Activated T-cell treated with anti-CD3 and anti-CD28 coated beads, Interleukin-2, amount 50 U/mL, for 72 hours (primary cell): ENCODE data around the gene VAPA. TPM values are rescaled to one million over a fixed set of nuclear protein-coding genes. Genes with fewer than 3 reads are reported as not detected.

Source experiments
- ATAC-seq, 2 donors: fragments of 150-1000 bp; cut with Tn5 transposase; replicated peaks in 1 of 2; 2 replicates each; pipeline ENCODE4 v1.10.0; 2021; ENCODE audit warnings: moderate library complexity in 2 of 2, mild to moderate bottlenecking in 1 of 2
- DNase-seq, 2 donors: peaks; one replicate each; pipeline ENCODE4 v3.0.0; 2021 to 2022; ENCODE audit warnings: mixed read lengths in 1 of 2
- H3K27ac Mint-ChIP-seq: one replicate; pipeline ENCODE4 v1.8.0; 2022; ENCODE audit warnings: mild to moderate bottlenecking, moderate library complexity, mixed read lengths
- H3K27me3 Mint-ChIP-seq: one replicate; pipeline ENCODE4 v1.8.0; 2022; ENCODE audit warnings: low read depth, mixed read lengths
- H3K36me3 Mint-ChIP-seq, 2 donors: one replicate each; pipeline ENCODE4 v1.8.0; 2022; ENCODE audit warnings: mixed read lengths in 2 of 2, mild to moderate bottlenecking in 1 of 2; ENCODE audit not compliant: insufficient read depth in 2 of 2
- H3K4me1 Mint-ChIP-seq: one replicate; pipeline ENCODE4 v1.8.0; 2022; ENCODE audit warnings: low read depth, mixed read lengths
- H3K4me3 Mint-ChIP-seq, 2 donors: one replicate each; pipeline ENCODE4 v1.8.0; 2022; ENCODE audit warnings: mild to moderate bottlenecking in 2 of 2, mixed read lengths in 2 of 2, moderate library complexity in 2 of 2
- H3K9me3 Mint-ChIP-seq, 2 donors: one replicate each; pipeline ENCODE4 v1.8.0; 2022; ENCODE audit warnings: mixed read lengths in 2 of 2
- total RNA-seq, 2 donors: library from RNA; stranded (reverse); gene quantifications; one replicate each; pipeline ENCODE4 v1.2.3, GENCODE V29; 2022

Gene VAPA
- total RNA-seq, 2 donors from 2014 or later, result 197 to 209 TPM

GRCh38 chr18:9925795-9926194 lies 12.0 kb downstream of the VAPA start:
- H3K4me3 Mint-ChIP-seq, result no peak overlapping the region

GRCh38 chr18:9926223-9926894 lies 12.5 kb downstream of the VAPA start:
- DNase-seq (no peak), ATAC-seq (peak; percentile 44 to 71)
- no peak overlapping the region for H3K27ac Mint-ChIP-seq
- peaks cover 55% of the 10 kb centered on the region for H3K4me1 Mint-ChIP-seq
- H3K4me3 Mint-ChIP-seq, result no peak overlapping the region
- no peaks in the 10 kb centered on the region for H3K36me3 Mint-ChIP-seq
- H3K9me3 Mint-ChIP-seq, result no peaks in the 10 kb centered on the region
- no peaks in the 10 kb centered on the region for H3K27me3 Mint-ChIP-seq

More at GRCh38 chr18:9925795-9926194, 12.0 kb downstream of the VAPA start:
- no peaks in the 10 kb centered on the region for H3K9me3 Mint-ChIP-seq
- no peak overlapping the region for H3K27ac Mint-ChIP-seq
- H3K27me3 Mint-ChIP-seq, result no peaks in the 10 kb centered on the region
- no peaks in the 10 kb centered on the region for H3K36me3 Mint-ChIP-seq
- DNase-seq (no peak), ATAC-seq (no peak)
- peaks cover 55% of the 10 kb centered on the region for H3K4me1 Mint-ChIP-seq

- H3K27me3 Mint-ChIP-seq, result no peaks in the 10 kb centered on the region
- H3K36me3 Mint-ChIP-seq, result no peaks in the 10 kb centered on the region
- H3K4me3 Mint-ChIP-seq, result peak overlapping the region in 1 of 2 donors; percentile 69
- no peaks in the 10 kb centered on the region for H3K9me3 Mint-ChIP-seq
- ATAC-seq (no peak), DNase-seq (no peak)
- peaks cover 55% of the 10 kb centered on the region for H3K4me1 Mint-ChIP-seq
- H3K27ac Mint-ChIP-seq, result peak overlapping the region; percentile 46
Observed at GRCh38 chr18:9926977-9927376, 13.2 kb downstream of the VAPA start.

GRCh38 chr18:9927392-9928063 lies 13.7 kb downstream of the VAPA start:
- ATAC-seq (no peak), DNase-seq (no peak)
- peak overlapping the region in 1 of 2 donors; percentile 69 for H3K4me3 Mint-ChIP-seq
- H3K27ac Mint-ChIP-seq, result peak overlapping the region; percentile 87
- peaks cover 55% of the 10 kb centered on the region for H3K4me1 Mint-ChIP-seq
- no peaks in the 10 kb centered on the region for H3K27me3 Mint-ChIP-seq
- H3K36me3 Mint-ChIP-seq, result peaks cover 0 to 3% of the 10 kb centered on the region in 2 donors
- H3K9me3 Mint-ChIP-seq, result no peaks in the 10 kb centered on the region

GRCh38 chr18:9928646-9929259 lies 14.9 kb downstream of the VAPA start:
- no peak for DNase-seq
- peaks cover 61% of the 10 kb centered on the region for H3K4me1 Mint-ChIP-seq
- no peak overlapping the region for H3K27ac Mint-ChIP-seq
- peaks cover 0 to 9% of the 10 kb centered on the region in 2 donors for H3K36me3 Mint-ChIP-seq
- H3K4me3 Mint-ChIP-seq, result no peak overlapping the region
- no peaks in the 10 kb centered on the region for H3K9me3 Mint-ChIP-seq
- H3K27me3 Mint-ChIP-seq, result no peaks in the 10 kb centered on the region
- peak; percentile 28 to 60 for ATAC-seq

GRCh38 chr18:9930299-9930884 lies 16.6 kb downstream of the VAPA start:
- DNase-seq, result no peak
- no peaks in the 10 kb centered on the region for H3K9me3 Mint-ChIP-seq
- peaks cover 48% of the 10 kb centered on the region for H3K4me1 Mint-ChIP-seq
- no peak overlapping the region for H3K4me3 Mint-ChIP-seq
- peaks cover 2 to 16% of the 10 kb centered on the region in 2 donors for H3K36me3 Mint-ChIP-seq
- no peak for ATAC-seq
- H3K27ac Mint-ChIP-seq, result no peak overlapping the region
- H3K27me3 Mint-ChIP-seq, result no peaks in the 10 kb centered on the region

- no peaks in the 10 kb centered on the region for H3K9me3 Mint-ChIP-seq
- H3K4me1 Mint-ChIP-seq, result peaks cover 40% of the 10 kb centered on the region
- peaks cover 2 to 16% of the 10 kb centered on the region in 2 donors for H3K36me3 Mint-ChIP-seq
- no peak for ATAC-seq
- H3K27me3 Mint-ChIP-seq, result no peaks in the 10 kb centered on the region
- no peak for DNase-seq
- H3K27ac Mint-ChIP-seq, result no peak overlapping the region
- H3K4me3 Mint-ChIP-seq, result no peak overlapping the region
Observed at GRCh38 chr18:9931146-9931545, 17.3 kb downstream of the VAPA start.

- no peak for ATAC-seq
- Mint-ChIP-seq H3K9me3 (no peaks in the 10 kb centered on the region), H3K27me3 (no peaks in the 10 kb centered on the region), H3K27ac (no peak overlapping the region), H3K36me3 (peaks cover 2 to 17% of the 10 kb centered on the region in 2 donors), H3K4me3 (no peak overlapping the region), H3K4me1 (peaks cover 35% of the 10 kb centered on the region)
- DNase-seq, result no peak
Observed at GRCh38 chr18:9931678-9932077, 17.9 kb downstream of the VAPA start.

GRCh38 chr18:9933865-9934264 lies 20.0 kb downstream of the VAPA start:
- ATAC-seq (no peak), DNase-seq (no peak)
- Mint-ChIP-seq H3K9me3 (no peaks in the 10 kb centered on the region), H3K27ac (no peak overlapping the region), H3K4me3 (no peak overlapping the region), H3K4me1 (peaks cover 14% of the 10 kb centered on the region), H3K27me3 (no peaks in the 10 kb centered on the region), H3K36me3 (peaks cover 2 to 23% of the 10 kb centered on the region in 2 donors)

GRCh38 chr18:9934274-9934673 lies 20.5 kb downstream of the VAPA start:
- Mint-ChIP-seq H3K27ac (no peak overlapping the region), H3K4me1 (peaks cover 10% of the 10 kb centered on the region), H3K9me3 (no peaks in the 10 kb centered on the region), H3K36me3 (peaks cover 2 to 23% of the 10 kb centered on the region in 2 donors), H3K4me3 (no peak overlapping the region), H3K27me3 (no peaks in the 10 kb centered on the region)
- no peak for DNase-seq
- no peak for ATAC-seq

- DNase-seq, result no peak
- H3K27ac Mint-ChIP-seq, result no peak overlapping the region
- no peak overlapping the region for H3K4me3 Mint-ChIP-seq
- ATAC-seq, result no peak
- no peaks in the 10 kb centered on the region for H3K9me3 Mint-ChIP-seq
- no peaks in the 10 kb centered on the region for H3K27me3 Mint-ChIP-seq
- peaks cover 8 to 26% of the 10 kb centered on the region in 2 donors for H3K36me3 Mint-ChIP-seq
- peaks cover 5% of the 10 kb centered on the region for H3K4me1 Mint-ChIP-seq
Observed at GRCh38 chr18:9941103-9941502, 27.3 kb downstream of the VAPA start.

GRCh38 chr18:9941660-9942059 lies 27.8 kb downstream of the VAPA start:
- ATAC-seq (no peak), DNase-seq (no peak)
- Mint-ChIP-seq H3K4me3 (no peak overlapping the region), H3K9me3 (no peaks in the 10 kb centered on the region), H3K27ac (no peak overlapping the region), H3K36me3 (peaks cover 8 to 24% of the 10 kb centered on the region in 2 donors), H3K27me3 (no peaks in the 10 kb centered on the region), H3K4me1 (peaks cover 5% of the 10 kb centered on the region)

GRCh38 chr18:9943311-9943710 lies 29.5 kb downstream of the VAPA start:
- ATAC-seq, result no peak
- Mint-ChIP-seq H3K9me3 (no peaks in the 10 kb centered on the region), H3K27ac (no peak overlapping the region), H3K27me3 (no peaks in the 10 kb centered on the region), H3K4me3 (no peak overlapping the region), H3K36me3 (peaks cover 8 to 19% of the 10 kb centered on the region in 2 donors), H3K4me1 (peaks cover 5% of the 10 kb centered on the region)
- no peak for DNase-seq
